Astrocyte of the cerebellum (primary cell): ENCODE data around the gene DUSP5.
A peak's percentile ranks its signal among the peaks of the same experiment; 100 is the strongest.

Experiments
- DNase-seq: peaks from one replicate; pipeline ENCODE4 v3.0.0-alpha.2; 2011; ENCODE audit warnings: low read depth
- H3K4me3 ChIP-seq: 2 replicates; pipeline ENCODE4 v1.5.1; 2011; ENCODE audit warnings: mild to moderate bottlenecking, low read depth, low read length, moderate library complexity
- CTCF ChIP-seq: IDR thresholded peaks from 2 replicates; pipeline ENCODE4 v1.5.1; 2012; ENCODE audit warnings: low read length, low read depth, moderate library complexity, mild to moderate bottlenecking; ENCODE audit errors: missing control alignments
- in situ Hi-C: cut with HindIII; loops from 2 replicates; pipeline ENCODE4 v1.10.0; 2017; ENCODE audit warnings: low sequenced_read_pairs

DUSP5 gene

GRCh38 chr10:110495731-110496552, 1.8 kb upstream of the DUSP5 start:
- no peak for TF ChIP-seq CTCF
- H3K4me3 ChIP-seq: peak overlapping the region; percentile 77
- peak; percentile 77 for DNase-seq
- in situ Hi-C loops: no loop called here

- H3K4me3 ChIP-seq: peak overlapping the region; percentile 77
- in situ Hi-C loops: no loop called here
- DNase-seq: no peak
- no peak for TF ChIP-seq CTCF
These were observed 912 bp upstream of the DUSP5 start for GRCh38 chr10:110496553-110497437.

GRCh38 chr10:110498087-110498981, 627 bp downstream of the DUSP5 start:
- in situ Hi-C loops: no loop called here
- H3K4me3 ChIP-seq: peak overlapping the region; percentile 77
- TF ChIP-seq CTCF: no peak
- no peak for DNase-seq

GRCh38 chr10:110498982-110499795, 1.5 kb downstream of the DUSP5 start:
- in situ Hi-C loops: no loop called here

GRCh38 chr10:110499796-110500514, 2.2 kb downstream of the DUSP5 start:
- in situ Hi-C loops: loop anchor here (5.0 kb wide), 2 partner anchors 47 to 88 kb away; no protein-coding TSS in a partner anchor
- H3K4me3 ChIP-seq: peak overlapping the region; percentile 77
- DNase-seq: no peak
- TF ChIP-seq CTCF: no peak

More at GRCh38 chr10:110498982-110499795, 1.5 kb downstream of the DUSP5 start:
- TF ChIP-seq CTCF: peak; percentile 23
- peak overlapping the region; percentile 77 for H3K4me3 ChIP-seq
- DNase-seq: no peak
